H1 (cell line): ENCODE data around the gene ARMC9. TPM values are rescaled to one million over a fixed set of nuclear protein-coding genes. Genes with fewer than 3 reads are reported as not detected.

Source experiments
- GABPA ChIP-seq: IDR thresholded peaks from 2 replicates; pipeline ENCODE4 v1.6.1; 2011; ENCODE audit warnings: mild to moderate bottlenecking, low read length, moderate library complexity, borderline replicate concordance; ENCODE audit not compliant: insufficient read depth
- SIN3A ChIP-seq, 2 experiments: IDR thresholded peaks in 1 of 2; conservative IDR thresholded peaks in 1 of 2; 2 replicates each; pipeline ENCODE4 v1.6.1; 2011 to 2012; ENCODE audit warnings: low read length in 2 of 2, improper control_type of control experiment in 1 of 2, low read depth in 1 of 2, mild to moderate bottlenecking in 1 of 2
- TCF12 ChIP-seq: IDR thresholded peaks from 2 replicates; pipeline ENCODE4 v1.6.1; 2011; ENCODE audit warnings: low read depth, mild to moderate bottlenecking, low read length
- ZNF274 ChIP-seq: IDR thresholded peaks from 2 replicates; pipeline ENCODE4 v1.7.0; 2012; ENCODE audit warnings: low read length, borderline replicate concordance; ENCODE audit errors: extremely low read depth
- polyA plus RNA-seq, 7 experiments: library from polyadenylated mRNA; depleted of rRNA in 3 of 7; stranded (reverse) in 5 of 7; unstranded in 2 of 7; fragments of >200 nt in 5 of 7; fragments of 200-250 nt in 2 of 7; gene quantifications; 1 replicate in 5 of 7; 2 replicates in 1 of 7; 4 replicates in 1 of 7; pipeline versions ENCODE4 v1.2.1 to v1.2.3, GENCODE V29; 2011 to 2013; ENCODE audit warnings: missing spikeins in 2 of 7, mixed read lengths in 2 of 7
- total RNA-seq: library from RNA; stranded (reverse); fragmentation: NEBNext Ultra II Directional; extraction: Animal tissue kit (Norgen Biotek cat#: 25700); gene quantifications from 2 replicates; pipeline ENCODE4 v1.2.1, GENCODE V29; 2021

The ARMC9 gene
- total and polyA plus RNA-seq, 2 of the 8 experiments (the other 6 are each of a cell fraction or from before 2014, with no cell fraction given), result 23.2 to 36.1 TPM

- TF ChIP-seq TCF12 (no peak), SIN3A (conservative IDR thresholded peaks at IDR 0.05 in 1 of 2, IDR thresholded peaks at IDR 0.05 in 1 of 2; ENCODE audit: low read depth in 1 of 2, low read length in 2 of 2) (no peak), GABPA (no peak), ZNF274 (no peak)
Measured at GRCh38 chr2:231357048-231357447, 158.6 kb downstream of the ARMC9 start (continued).
